ENCODE data around the gene BMPER. TPM values are rescaled to one million over a fixed set of nuclear protein-coding genes. Genes with fewer than 3 reads are reported as not detected.

The BMPER gene
- total and polyA plus RNA-seq, 2 donors from 2014 or later, result 0.60 to 0.80 TPM

GRCh38 chr7:34189031-34189430, 283.7 kb downstream of the BMPER start:
- Histone ChIP-seq H3K27ac (ENCODE audit: low read depth in 2 of 2, low read length in 2 of 2) (no peak overlapping the region), H3K27me3 (ENCODE audit: control insufficient read depth, insufficient read depth, low read length) (no peaks in the 10 kb centered on the region), H3K9ac (ENCODE audit: low read length in 3 of 3) (no peak overlapping the region), H3K4me3 (ENCODE audit: low read length in 3 of 3) (no peak overlapping the region), H3K36me3 (ENCODE audit: control insufficient read depth in 2 of 3, insufficient read depth in 3 of 3, low read length in 3 of 3) (no peaks in the 10 kb centered on the region), H3K9me3 (ENCODE audit: control insufficient read depth in 2 of 3, insufficient read depth in 1 of 3, low read length in 3 of 3) (no peaks in the 10 kb centered on the region), H3K4me1 (ENCODE audit: control insufficient read depth in 2 of 3, insufficient read depth in 2 of 3, low read depth in 1 of 3, low read length in 3 of 3) (no peaks in the 10 kb centered on the region)
- DNase-seq (no peak), FAIRE-seq (no peak)
- intact Hi-C loops (cut with DNase I), result no loop called here
- no peak for TF ChIP-seq CTCF (IDR thresholded peaks at IDR 0.05; ENCODE audit: borderline replicate concordance, extremely low read depth, insufficient read depth)

GRCh38 chr7:34190299-34190698, 285.0 kb downstream of the BMPER start:
- no peak overlapping the region for H3K9ac ChIP-seq (ENCODE audit: low read length in 3 of 3)
- FAIRE-seq, result no peak
- no peak for TF ChIP-seq CTCF (IDR thresholded peaks at IDR 0.05; ENCODE audit: borderline replicate concordance, extremely low read depth, insufficient read depth)

GRCh38 chr7:34191162-34191561, 285.8 kb downstream of the BMPER start:
- Histone ChIP-seq H3K36me3 (ENCODE audit: control insufficient read depth in 2 of 3, insufficient read depth in 3 of 3, low read length in 3 of 3) (no peaks in the 10 kb centered on the region), H3K27ac (ENCODE audit: low read depth in 2 of 2, low read length in 2 of 2) (no peak overlapping the region), H3K4me3 (ENCODE audit: low read length in 3 of 3) (no peak overlapping the region), H3K27me3 (ENCODE audit: control insufficient read depth, insufficient read depth, low read length) (no peaks in the 10 kb centered on the region), H3K4me1 (ENCODE audit: control insufficient read depth in 2 of 3, insufficient read depth in 2 of 3, low read depth in 1 of 3, low read length in 3 of 3) (no peaks in the 10 kb centered on the region), H3K9ac (ENCODE audit: low read length in 3 of 3) (no peak overlapping the region), H3K9me3 (ENCODE audit: control insufficient read depth in 2 of 3, insufficient read depth in 1 of 3, low read length in 3 of 3) (no peaks in the 10 kb centered on the region)
- intact Hi-C loops (cut with DNase I), result no loop called here
- no peak for FAIRE-seq
- no peak for TF ChIP-seq CTCF (IDR thresholded peaks at IDR 0.05; ENCODE audit: borderline replicate concordance, extremely low read depth, insufficient read depth)
- DNase-seq, result no peak

More at GRCh38 chr7:34190299-34190698, 285.0 kb downstream of the BMPER start:
- no peak for DNase-seq
- intact Hi-C loops (cut with DNase I), result no loop called here
- no peak overlapping the region for H3K27ac ChIP-seq (ENCODE audit: low read depth in 2 of 2, low read length in 2 of 2)
- H3K9me3 ChIP-seq (ENCODE audit: control insufficient read depth in 2 of 3, insufficient read depth in 1 of 3, low read length in 3 of 3), result no peaks in the 10 kb centered on the region
- no peaks in the 10 kb centered on the region for H3K4me1 ChIP-seq (ENCODE audit: control insufficient read depth in 2 of 3, insufficient read depth in 2 of 3, low read depth in 1 of 3, low read length in 3 of 3)
- no peaks in the 10 kb centered on the region for H3K27me3 ChIP-seq (ENCODE audit: control insufficient read depth, insufficient read depth, low read length)
- no peak overlapping the region for H3K4me3 ChIP-seq (ENCODE audit: low read length in 3 of 3)
- H3K36me3 ChIP-seq (ENCODE audit: control insufficient read depth in 2 of 3, insufficient read depth in 3 of 3, low read length in 3 of 3), result no peaks in the 10 kb centered on the region
